Neuron (in vitro differentiated cells): Measurements from ENCODE around the gene SNUPN.
"Not testable (repeated sequence)": the region's sequence is repeated elsewhere in the genome, so short reads cannot be mapped to it uniquely, and the experiment has no call there.

Source experiments
- H2AFZ ChIP-seq: one replicate; pipeline ENCODE4 v1.6.1; 2013; ENCODE audit warnings: low read depth, mild to moderate bottlenecking, inconsistent platforms, low read length, moderate library complexity
- H3K27me3 ChIP-seq: one replicate; pipeline ENCODE4 v1.6.1; 2013; ENCODE audit warnings: low read length; ENCODE audit not compliant: insufficient read depth
- H3K36me3 ChIP-seq: one replicate; pipeline ENCODE4 v1.6.1; 2013; ENCODE audit warnings: low read length; ENCODE audit not compliant: insufficient read depth
- H3K4me1 ChIP-seq: one replicate; pipeline ENCODE4 v1.6.1; 2013; ENCODE audit warnings: low read length; ENCODE audit not compliant: insufficient read depth
- H3K4me3 ChIP-seq: 2 replicates; pipeline ENCODE4 v1.5.1; 2013; ENCODE audit warnings: mild to moderate bottlenecking, low read length, moderate library complexity
- H3K9me3 ChIP-seq: one replicate; pipeline ENCODE4 v1.6.1; 2013; ENCODE audit warnings: low read length

SNUPN gene

GRCh38 chr15:75577401-75578172 lies 47.9 kb downstream of the SNUPN start:
- Histone ChIP-seq H3K27me3 (no peaks in the 10 kb centered on the region), H3K4me1 (peaks cover 16% of the 10 kb centered on the region), H3K4me3 (peak overlapping the region; percentile 98), H3K9me3 (no peaks in the 10 kb centered on the region), H2AFZ (peak overlapping the region; percentile 87), H3K36me3 (peaks cover 5% of the 10 kb centered on the region)

GRCh38 chr15:75573648-75574384 lies 51.7 kb downstream of the SNUPN start:
- peaks cover 11% of the 10 kb centered on the region for H3K4me1 ChIP-seq
- H2AFZ ChIP-seq, result no peak overlapping the region
- no peaks in the 10 kb centered on the region for H3K27me3 ChIP-seq
- no peaks in the 10 kb centered on the region for H3K9me3 ChIP-seq
- peaks cover 8% of the 10 kb centered on the region for H3K36me3 ChIP-seq
- no peak overlapping the region for H3K4me3 ChIP-seq

GRCh38 chr15:75570126-75570845 lies 55.2 kb downstream of the SNUPN start:
- no peaks in the 10 kb centered on the region for H3K9me3 ChIP-seq
- no peak overlapping the region for H3K4me3 ChIP-seq
- no peaks in the 10 kb centered on the region for H3K4me1 ChIP-seq
- H3K36me3 ChIP-seq, result peaks cover 10% of the 10 kb centered on the region
- H2AFZ ChIP-seq, result no peak overlapping the region
- H3K27me3 ChIP-seq, result no peaks in the 10 kb centered on the region

GRCh38 chr15:75565062-75565970 lies 60.2 kb downstream of the SNUPN start:
- no peak overlapping the region for H3K4me3 ChIP-seq
- H3K4me1 ChIP-seq, result no peaks in the 10 kb centered on the region
- no peak overlapping the region for H2AFZ ChIP-seq
- H3K27me3 ChIP-seq, result no peaks in the 10 kb centered on the region
- H3K36me3 ChIP-seq, result peaks cover 8% of the 10 kb centered on the region
- H3K9me3 ChIP-seq, result no peaks in the 10 kb centered on the region

- Histone ChIP-seq H3K36me3 (peaks cover 5% of the 10 kb centered on the region), H3K27me3 (no peaks in the 10 kb centered on the region), H3K4me3 (no peak overlapping the region), H2AFZ (no peak overlapping the region), H3K9me3 (no peaks in the 10 kb centered on the region), H3K4me1 (no peaks in the 10 kb centered on the region)
These were observed 63.6 kb downstream of the SNUPN start for GRCh38 chr15:75561888-75562287.

GRCh38 chr15:75559360-75559759 lies 66.2 kb downstream of the SNUPN start:
- H2AFZ ChIP-seq, H3K4me1 ChIP-seq, H3K4me3 ChIP-seq, H3K9me3 ChIP-seq, H3K36me3 ChIP-seq, H3K27me3 ChIP-seq: not testable (repeated sequence)

- not testable (repeated sequence) for H3K36me3 ChIP-seq, H3K4me3 ChIP-seq, H3K9me3 ChIP-seq, H2AFZ ChIP-seq, H3K27me3 ChIP-seq, H3K4me1 ChIP-seq
These were observed 66.6 kb downstream of the SNUPN start for GRCh38 chr15:75558955-75559354.

- Histone ChIP-seq H3K4me1 (no peaks in the 10 kb centered on the region), H3K4me3 (no peak overlapping the region), H2AFZ (no peak overlapping the region), H3K9me3 (no peaks in the 10 kb centered on the region), H3K36me3 (no peaks in the 10 kb centered on the region), H3K27me3 (no peaks in the 10 kb centered on the region)
These were observed 70.8 kb downstream of the SNUPN start for GRCh38 chr15:75554717-75555116.

GRCh38 chr15:75553659-75554058 lies 71.9 kb downstream of the SNUPN start:
- Histone ChIP-seq H2AFZ (no peak overlapping the region), H3K36me3 (no peaks in the 10 kb centered on the region), H3K9me3 (no peaks in the 10 kb centered on the region), H3K4me3 (no peak overlapping the region), H3K4me1 (no peaks in the 10 kb centered on the region), H3K27me3 (no peaks in the 10 kb centered on the region)

GRCh38 chr15:75551091-75551490 lies 74.4 kb downstream of the SNUPN start:
- Histone ChIP-seq H3K4me1 (no peaks in the 10 kb centered on the region), H3K4me3 (no peak overlapping the region), H3K27me3 (no peaks in the 10 kb centered on the region), H3K36me3 (no peaks in the 10 kb centered on the region), H3K9me3 (no peaks in the 10 kb centered on the region), H2AFZ (no peak overlapping the region)
